Measurements from ENCODE around the gene ADAMTSL1.
"Not testable (repeated sequence)": the region's sequence is repeated elsewhere in the genome, so short reads cannot be mapped to it uniquely, and the experiment has no call there.

Gene ADAMTSL1

GRCh38 chr9:18909140-18910018, 435.4 kb downstream of the ADAMTSL1 start:
- intact Hi-C loops (cut with DNase I): no loop called here
- DNase-seq: no peak

- no peak for DNase-seq
- intact Hi-C loops (cut with DNase I): no loop called here
These were observed 436.5 kb downstream of the ADAMTSL1 start for GRCh38 chr9:18910435-18910834.

GRCh38 chr9:18910916-18911315, 437.0 kb downstream of the ADAMTSL1 start:
- intact Hi-C loops (cut with DNase I): no loop called here
- no peak for DNase-seq

GRCh38 chr9:18911714-18912342, 437.9 kb downstream of the ADAMTSL1 start:
- intact Hi-C loops (cut with DNase I): no loop called here
- no peak for DNase-seq

GRCh38 chr9:18920141-18921084, 446.5 kb downstream of the ADAMTSL1 start:
- intact Hi-C loops (cut with DNase I): no loop called here
- no peak for DNase-seq

- intact Hi-C loops (cut with DNase I): no loop called here
- DNase-seq: no peak
These were observed 447.6 kb downstream of the ADAMTSL1 start for GRCh38 chr9:18921366-18922075.

GRCh38 chr9:18922161-18922885, 448.4 kb downstream of the ADAMTSL1 start:
- DNase-seq: no peak
- intact Hi-C loops (cut with DNase I): no loop called here

- no peak for DNase-seq
- intact Hi-C loops (cut with DNase I): no loop called here
These were observed 449.2 kb downstream of the ADAMTSL1 start for GRCh38 chr9:18923167-18923566.

GRCh38 chr9:18923671-18924430, 449.9 kb downstream of the ADAMTSL1 start:
- DNase-seq: no peak
- intact Hi-C loops (cut with DNase I): no loop called here

- intact Hi-C loops (cut with DNase I): no loop called here
- DNase-seq: no peak
These were observed 451.9 kb downstream of the ADAMTSL1 start for GRCh38 chr9:18925880-18926279.

- no peak for DNase-seq
- intact Hi-C loops (cut with DNase I): no loop called here
These were observed 452.6 kb downstream of the ADAMTSL1 start for GRCh38 chr9:18926513-18926912.

- DNase-seq: no peak
- intact Hi-C loops (cut with DNase I): no loop called here
These were observed 454.8 kb downstream of the ADAMTSL1 start for GRCh38 chr9:18928711-18929110.

GRCh38 chr9:18930611-18931010, 456.7 kb downstream of the ADAMTSL1 start:
- DNase-seq: peak in 1 of 10 donors; percentile 40
- intact Hi-C loops (cut with DNase I): not testable (repeated sequence)

- no peak for DNase-seq
- intact Hi-C loops (cut with DNase I): no loop called here
These were observed 461.6 kb downstream of the ADAMTSL1 start for GRCh38 chr9:18935541-18935940.

GRCh38 chr9:18936094-18936871, 462.3 kb downstream of the ADAMTSL1 start:
- DNase-seq: no peak
- intact Hi-C loops (cut with DNase I): no loop called here

- intact Hi-C loops (cut with DNase I): no loop called here
- no peak for DNase-seq
These were observed 466.0 kb downstream of the ADAMTSL1 start for GRCh38 chr9:18939943-18940342.

- intact Hi-C loops (cut with DNase I): no loop called here
- DNase-seq: no peak
These were observed 467.2 kb downstream of the ADAMTSL1 start for GRCh38 chr9:18941060-18941740.

GRCh38 chr9:18942801-18943200, 468.8 kb downstream of the ADAMTSL1 start:
- DNase-seq: no peak
- intact Hi-C loops (cut with DNase I): no loop called here

Data from posterior cingulate gyrus (tissue), 11 donors.